Measurements from ENCODE around the gene GNAQ.

DNA sequence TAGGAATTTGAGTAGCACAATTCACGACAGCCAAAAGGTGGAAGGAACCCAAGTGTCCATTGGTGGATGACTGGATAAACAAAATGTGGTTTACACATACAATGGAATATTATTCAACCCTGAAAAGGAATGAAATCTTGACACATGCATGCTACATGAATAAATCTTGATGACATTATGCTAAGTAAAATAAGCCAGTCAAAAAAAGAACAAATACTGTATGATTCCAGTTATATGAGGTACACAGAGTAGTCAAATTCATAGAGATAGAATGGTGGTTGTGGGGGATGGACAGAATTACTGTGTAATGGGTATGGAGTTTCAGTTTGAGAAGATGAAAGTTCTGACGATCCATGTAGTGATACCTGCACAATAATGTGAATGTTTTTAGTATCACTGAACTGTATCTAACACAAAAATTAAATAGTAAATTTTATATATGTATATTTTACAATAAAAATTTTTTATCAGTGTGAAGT lies 265.8 kb downstream of the GNAQ start:
- TF ChIP-seq, protein P1, sequence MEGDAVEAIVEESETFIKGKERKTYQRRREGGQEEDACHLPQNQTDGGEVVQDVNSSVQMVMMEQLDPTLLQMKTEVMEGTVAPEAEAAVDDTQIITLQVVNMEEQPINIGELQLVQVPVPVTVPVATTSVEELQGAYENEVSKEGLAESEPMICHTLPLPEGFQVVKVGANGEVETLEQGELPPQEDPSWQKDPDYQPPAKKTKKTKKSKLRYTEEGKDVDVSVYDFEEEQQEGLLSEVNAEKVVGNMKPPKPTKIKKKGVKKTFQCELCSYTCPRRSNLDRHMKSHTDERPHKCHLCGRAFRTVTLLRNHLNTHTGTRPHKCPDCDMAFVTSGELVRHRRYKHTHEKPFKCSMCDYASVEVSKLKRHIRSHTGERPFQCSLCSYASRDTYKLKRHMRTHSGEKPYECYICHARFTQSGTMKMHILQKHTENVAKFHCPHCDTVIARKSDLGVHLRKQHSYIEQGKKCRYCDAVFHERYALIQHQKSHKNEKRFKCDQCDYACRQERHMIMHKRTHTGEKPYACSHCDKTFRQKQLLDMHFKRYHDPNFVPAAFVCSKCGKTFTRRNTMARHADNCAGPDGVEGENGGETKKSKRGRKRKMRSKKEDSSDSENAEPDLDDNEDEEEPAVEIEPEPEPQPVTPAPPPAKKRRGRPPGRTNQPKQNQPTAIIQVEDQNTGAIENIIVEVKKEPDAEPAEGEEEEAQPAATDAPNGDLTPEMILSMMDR (IDR thresholded peaks at IDR 0.05) = no peak
- no peak for TF ChIP-seq POLR2A (IDR thresholded peaks at IDR 0.05)
